ENCODE measurements around the gene BCL2L13.

BCL2L13 gene

GRCh38 chr22:17647991-17648390 is 9.4 kb downstream of the BCL2L13 start:
- Histone ChIP-seq H3K4ac (ENCODE audit: low read depth, low read length) (no peak overlapping the region), H3K9ac (ENCODE audit: low read length) (no peak overlapping the region), H3K36me3 (ENCODE audit: control insufficient read depth, insufficient read depth, low read length) (no peaks in the 10 kb centered on the region), H2BK5ac (ENCODE audit: low read length) (no peak overlapping the region), H3K56ac (ENCODE audit: low read length) (no peak overlapping the region), H3K79me2 (ENCODE audit: control insufficient read depth, insufficient read depth, low read length) (no peaks in the 10 kb centered on the region), H3K79me1 (ENCODE audit: low read length) (no peaks in the 10 kb centered on the region), H3K4me2 (ENCODE audit: low read length) (no peak overlapping the region), H3K23ac (ENCODE audit: low read length) (no peak overlapping the region), H3K27ac (ENCODE audit: low read depth, low read length) (no peak overlapping the region), H3K4me3 (ENCODE audit: low read length) (no peak overlapping the region), H4K5ac (ENCODE audit: low read length) (no peak overlapping the region), H3K4me1 (ENCODE audit: control insufficient read depth, low read depth, low read length) (no peaks in the 10 kb centered on the region), H2AK5ac (ENCODE audit: low read length) (no peak overlapping the region), H4K8ac (ENCODE audit: low read depth, low read length) (no peak overlapping the region), H3K18ac (ENCODE audit: low read length) (no peak overlapping the region), H2BK15ac (replicated peaks; ENCODE audit: low read depth) (no peak overlapping the region), H2BK120ac (ENCODE audit: low read depth, low read length) (no peak overlapping the region), H3K27me3 (ENCODE audit: insufficient read depth, low read length, poor library complexity) (no peaks in the 10 kb centered on the region)
- no CpG with 5 or more reads among the region's 5 CpGs for WGBS (ENCODE audit: extremely low coverage, insufficient coverage, low lambda C conversion rate)
- DNase-seq: no peak

GRCh38 chr22:17648569-17648968 is 10.0 kb downstream of the BCL2L13 start:
- Histone ChIP-seq H3K79me2 (ENCODE audit: control insufficient read depth, insufficient read depth, low read length) (no peaks in the 10 kb centered on the region), H4K5ac (ENCODE audit: low read length) (no peak overlapping the region), H3K56ac (ENCODE audit: low read length) (no peak overlapping the region), H3K23ac (ENCODE audit: low read length) (no peak overlapping the region), H3K9ac (ENCODE audit: low read length) (no peak overlapping the region), H3K4me1 (ENCODE audit: control insufficient read depth, low read depth, low read length) (no peaks in the 10 kb centered on the region), H2BK5ac (ENCODE audit: low read length) (no peak overlapping the region), H3K36me3 (ENCODE audit: control insufficient read depth, insufficient read depth, low read length) (no peaks in the 10 kb centered on the region), H4K8ac (ENCODE audit: low read depth, low read length) (no peak overlapping the region), H2BK120ac (ENCODE audit: low read depth, low read length) (no peak overlapping the region), H3K4ac (ENCODE audit: low read depth, low read length) (no peak overlapping the region), H3K27ac (ENCODE audit: low read depth, low read length) (no peak overlapping the region), H3K79me1 (ENCODE audit: low read length) (no peaks in the 10 kb centered on the region), H3K18ac (ENCODE audit: low read length) (no peak overlapping the region), H2AK5ac (ENCODE audit: low read length) (no peak overlapping the region), H3K4me3 (ENCODE audit: low read length) (no peak overlapping the region), H3K4me2 (ENCODE audit: low read length) (no peak overlapping the region), H2BK15ac (replicated peaks; ENCODE audit: low read depth) (no peak overlapping the region), H3K27me3 (ENCODE audit: insufficient read depth, low read length, poor library complexity) (no peaks in the 10 kb centered on the region)
- DNase-seq: no peak
- WGBS (ENCODE audit: extremely low coverage, insufficient coverage, low lambda C conversion rate): no CpG with 5 or more reads among the region's 1 CpG

- H3K79me2 ChIP-seq (ENCODE audit: control insufficient read depth, insufficient read depth, low read length): no peaks in the 10 kb centered on the region
- H3K27ac ChIP-seq (ENCODE audit: low read depth, low read length): no peak overlapping the region
- H3K79me1 ChIP-seq (ENCODE audit: low read length): no peaks in the 10 kb centered on the region
- no peak overlapping the region for H3K23ac ChIP-seq (ENCODE audit: low read length)
- H2AK5ac ChIP-seq (ENCODE audit: low read length): no peak overlapping the region
- no peak overlapping the region for H3K4ac ChIP-seq (ENCODE audit: low read depth, low read length)
- no peaks in the 10 kb centered on the region for H3K4me1 ChIP-seq (ENCODE audit: control insufficient read depth, low read depth, low read length)
- no peak overlapping the region for H2BK15ac ChIP-seq (replicated peaks; ENCODE audit: low read depth)
- no peak overlapping the region for H4K5ac ChIP-seq (ENCODE audit: low read length)
- H2BK5ac ChIP-seq (ENCODE audit: low read length): no peak overlapping the region
- H3K18ac ChIP-seq (ENCODE audit: low read length): no peak overlapping the region
- H3K4me3 ChIP-seq (ENCODE audit: low read length): no peak overlapping the region
- WGBS (ENCODE audit: extremely low coverage, insufficient coverage, low lambda C conversion rate): no CpG with 5 or more reads among the region's 3 CpGs
- no peak overlapping the region for H3K9ac ChIP-seq (ENCODE audit: low read length)
- no peak overlapping the region for H2BK120ac ChIP-seq (ENCODE audit: low read depth, low read length)
- no peaks in the 10 kb centered on the region for H3K36me3 ChIP-seq (ENCODE audit: control insufficient read depth, insufficient read depth, low read length)
- H3K27me3 ChIP-seq (ENCODE audit: insufficient read depth, low read length, poor library complexity): no peaks in the 10 kb centered on the region
- no peak overlapping the region for H3K4me2 ChIP-seq (ENCODE audit: low read length)
- no peak overlapping the region for H4K8ac ChIP-seq (ENCODE audit: low read depth, low read length)
- H3K56ac ChIP-seq (ENCODE audit: low read length): no peak overlapping the region
- no peak for DNase-seq
Observed at GRCh38 chr22:17655289-17655688, 16.7 kb downstream of the BCL2L13 start.

DNA sequence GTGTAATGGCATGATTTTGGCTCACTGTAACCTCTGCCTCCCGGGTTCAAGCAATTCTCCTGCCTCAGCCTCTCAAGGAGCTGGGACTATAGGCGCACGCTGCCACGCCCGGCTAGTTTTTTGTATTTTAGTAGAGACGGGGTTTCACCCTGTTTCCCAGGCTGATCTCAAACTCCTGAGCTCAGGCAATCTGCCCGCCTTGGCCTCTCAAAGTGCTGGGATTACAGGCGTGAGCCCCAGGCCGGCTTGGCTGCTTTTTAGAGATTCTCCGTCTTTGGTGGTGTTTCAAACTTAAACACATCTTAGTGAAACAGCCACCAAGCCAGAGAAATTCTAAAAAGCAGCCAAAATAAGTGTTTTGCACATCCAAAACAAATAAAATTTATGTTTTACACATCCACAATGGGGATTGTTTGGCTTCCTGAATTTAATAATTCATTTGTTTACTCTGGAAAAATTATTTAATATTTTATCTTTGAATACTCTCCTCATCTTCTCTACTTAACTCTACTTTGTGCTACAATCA is 18.4 kb downstream of the BCL2L13 start:
- H2BK5ac ChIP-seq (ENCODE audit: low read length): no peak overlapping the region
- H3K4me3 ChIP-seq (ENCODE audit: low read length): no peak overlapping the region
- H3K27ac ChIP-seq (ENCODE audit: low read depth, low read length): no peak overlapping the region
- no peaks in the 10 kb centered on the region for H3K79me1 ChIP-seq (ENCODE audit: low read length)
- H3K4ac ChIP-seq (ENCODE audit: low read depth, low read length): no peak overlapping the region
- H3K18ac ChIP-seq (ENCODE audit: low read length): no peak overlapping the region
- WGBS (ENCODE audit: extremely low coverage, insufficient coverage, low lambda C conversion rate): no CpG with 5 or more reads among the region's 10 CpGs
- H3K56ac ChIP-seq (ENCODE audit: low read length): no peak overlapping the region
- no peaks in the 10 kb centered on the region for H3K79me2 ChIP-seq (ENCODE audit: control insufficient read depth, insufficient read depth, low read length)
- H3K4me1 ChIP-seq (ENCODE audit: control insufficient read depth, low read depth, low read length): no peaks in the 10 kb centered on the region
- H3K23ac ChIP-seq (ENCODE audit: low read length): no peak overlapping the region
- no peaks in the 10 kb centered on the region for H3K36me3 ChIP-seq (ENCODE audit: control insufficient read depth, insufficient read depth, low read length)
- no peak overlapping the region for H3K4me2 ChIP-seq (ENCODE audit: low read length)
- H2AK5ac ChIP-seq (ENCODE audit: low read length): no peak overlapping the region
- H3K9ac ChIP-seq (ENCODE audit: low read length): no peak overlapping the region
- H3K27me3 ChIP-seq (ENCODE audit: insufficient read depth, low read length, poor library complexity): no peaks in the 10 kb centered on the region
- no peak overlapping the region for H4K5ac ChIP-seq (ENCODE audit: low read length)
- no peak overlapping the region for H4K8ac ChIP-seq (ENCODE audit: low read depth, low read length)
- H2BK15ac ChIP-seq (replicated peaks; ENCODE audit: low read depth): no peak overlapping the region
- H2BK120ac ChIP-seq (ENCODE audit: low read depth, low read length): no peak overlapping the region
- no peak for DNase-seq

- Histone ChIP-seq H3K79me1 (ENCODE audit: low read length) (no peaks in the 10 kb centered on the region), H4K5ac (ENCODE audit: low read length) (no peak overlapping the region), H3K4ac (ENCODE audit: low read depth, low read length) (no peak overlapping the region), H2BK15ac (replicated peaks; ENCODE audit: low read depth) (no peak overlapping the region), H4K8ac (ENCODE audit: low read depth, low read length) (no peak overlapping the region), H3K4me1 (ENCODE audit: control insufficient read depth, low read depth, low read length) (no peaks in the 10 kb centered on the region), H3K4me2 (ENCODE audit: low read length) (no peak overlapping the region), H3K27me3 (ENCODE audit: insufficient read depth, low read length, poor library complexity) (no peaks in the 10 kb centered on the region), H3K4me3 (ENCODE audit: low read length) (no peak overlapping the region), H3K18ac (ENCODE audit: low read length) (no peak overlapping the region), H3K23ac (ENCODE audit: low read length) (no peak overlapping the region), H2BK5ac (ENCODE audit: low read length) (no peak overlapping the region), H3K79me2 (ENCODE audit: control insufficient read depth, insufficient read depth, low read length) (no peaks in the 10 kb centered on the region), H3K56ac (ENCODE audit: low read length) (no peak overlapping the region), H3K27ac (ENCODE audit: low read depth, low read length) (no peak overlapping the region), H3K9ac (ENCODE audit: low read length) (no peak overlapping the region), H3K36me3 (ENCODE audit: control insufficient read depth, insufficient read depth, low read length) (peaks cover 2% of the 10 kb centered on the region), H2AK5ac (ENCODE audit: low read length) (no peak overlapping the region), H2BK120ac (ENCODE audit: low read depth, low read length) (no peak overlapping the region)
- DNase-seq: no peak
- no CpG with 5 or more reads among the region's 6 CpGs for WGBS (ENCODE audit: extremely low coverage, insufficient coverage, low lambda C conversion rate)
Observed at GRCh38 chr22:17664414-17665055, 26.0 kb downstream of the BCL2L13 start.

DNA sequence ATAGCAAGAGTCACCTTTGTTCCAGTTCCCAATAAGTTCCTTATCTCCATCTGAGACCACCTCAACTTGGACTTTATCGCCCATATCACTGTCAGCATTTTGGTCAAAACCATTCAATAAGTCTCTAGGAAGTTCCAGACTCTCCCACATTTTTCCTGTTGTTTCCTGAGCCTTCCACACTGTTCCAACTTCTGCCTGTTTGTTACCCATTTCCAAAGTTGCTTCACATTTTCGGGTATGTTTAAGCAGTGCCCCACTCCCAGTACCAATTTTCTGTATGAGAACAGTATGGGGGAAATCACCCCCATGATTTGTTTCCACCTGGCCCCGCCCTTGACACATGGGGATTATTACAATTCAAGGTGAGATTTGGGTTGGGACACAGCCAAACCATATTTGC is 26.7 kb downstream of the BCL2L13 start:
- H4K8ac ChIP-seq (ENCODE audit: low read depth, low read length): no peak overlapping the region
- H3K4ac ChIP-seq (ENCODE audit: low read depth, low read length): no peak overlapping the region
- H2BK15ac ChIP-seq (replicated peaks; ENCODE audit: low read depth): no peak overlapping the region
- H3K4me2 ChIP-seq (ENCODE audit: low read length): no peak overlapping the region
- no peaks in the 10 kb centered on the region for H3K4me1 ChIP-seq (ENCODE audit: control insufficient read depth, low read depth, low read length)
- no peak overlapping the region for H3K18ac ChIP-seq (ENCODE audit: low read length)
- no peak for DNase-seq
- no peak overlapping the region for H2BK120ac ChIP-seq (ENCODE audit: low read depth, low read length)
- no peaks in the 10 kb centered on the region for H3K79me2 ChIP-seq (ENCODE audit: control insufficient read depth, insufficient read depth, low read length)
- H4K5ac ChIP-seq (ENCODE audit: low read length): no peak overlapping the region
- no peak overlapping the region for H3K27ac ChIP-seq (ENCODE audit: low read depth, low read length)
- no CpG with 5 or more reads among the region's 3 CpGs for WGBS (ENCODE audit: extremely low coverage, insufficient coverage, low lambda C conversion rate)
- no peak overlapping the region for H2AK5ac ChIP-seq (ENCODE audit: low read length)
- H3K56ac ChIP-seq (ENCODE audit: low read length): no peak overlapping the region
- peaks cover 2% of the 10 kb centered on the region for H3K36me3 ChIP-seq (ENCODE audit: control insufficient read depth, insufficient read depth, low read length)
- H3K27me3 ChIP-seq (ENCODE audit: insufficient read depth, low read length, poor library complexity): no peaks in the 10 kb centered on the region
- no peaks in the 10 kb centered on the region for H3K79me1 ChIP-seq (ENCODE audit: low read length)
- no peak overlapping the region for H2BK5ac ChIP-seq (ENCODE audit: low read length)
- H3K23ac ChIP-seq (ENCODE audit: low read length): no peak overlapping the region
- no peak overlapping the region for H3K4me3 ChIP-seq (ENCODE audit: low read length)
- no peak overlapping the region for H3K9ac ChIP-seq (ENCODE audit: low read length)
